Esophagus squamous epithelium (tissue), 5 donors: ENCODE results near the gene OR6V1. TPM values are rescaled to one million over a fixed set of nuclear protein-coding genes. Genes with fewer than 3 reads are reported as not detected.

Experiments
- DNase-seq: peaks from one replicate; lab custom pipeline; 2025; lab: John Stamatoyannopoulos, UW
- H3K27ac ChIP-seq, 4 donors: fragments of 200-600 bp; sonication (generic); one replicate each; pipeline ENCODE4 v1.5.1; 2016 to 2019; ENCODE audit warnings: mild to moderate bottlenecking in 1 of 4
- H3K27me3 ChIP-seq, 4 donors: fragments of 200-600 bp; sonication (generic); 1 replicate in 3 of 4; 2 replicates in 1 of 4; pipeline versions ENCODE4 v1.5.1 to v1.6.0; 2017 to 2021; ENCODE audit warnings: antibody characterized with exemption in 1 of 4
- H3K36me3 ChIP-seq, 3 donors: fragments of 200-600 bp; sonication (generic); one replicate each; pipeline ENCODE4 v1.5.1; 2016 to 2019
- H3K4me1 ChIP-seq, 3 donors: fragments of 200-600 bp; sonication (generic); one replicate each; pipeline ENCODE4 v1.5.1; 2017 to 2019
- H3K4me3 ChIP-seq, 4 donors: fragments of 200-600 bp; sonication (generic); 1 replicate in 3 of 4; 2 replicates in 1 of 4; pipeline ENCODE4 v1.5.1; 2016 to 2019; ENCODE audit warnings: mild to moderate bottlenecking in 2 of 4, moderate library complexity in 1 of 4
- H3K9me3 ChIP-seq, 3 donors: fragments of 200-600 bp; sonication (generic); one replicate each; pipeline ENCODE4 v1.5.1; 2016 to 2019
- POLR2A ChIP-seq, 4 donors: fragments of 450-650 bp; IDR thresholded peaks; one replicate each; pipeline ENCODE4 v1.6.1; 2017; ENCODE audit warnings: antibody characterized with exemption in 4 of 4, mild to moderate bottlenecking in 4 of 4, moderate library complexity in 3 of 4
- WGBS, 2 donors: methylation state at CpG; one replicate each; pipeline ENCODE4 v1.1.5; 2018; 5-methylcytosine and 5-hydroxymethylcytosine counted together
- intact Hi-C: fragments of 100-400 bp; cut with DNase I; formaldehyde crosslinking; loops from one replicate; pipeline ENCODE4 v1.15.0; 2022
- total RNA-seq, 4 donors: library from RNA; depleted of rRNA; stranded (reverse); fragments of >200 nt; gene quantifications; one replicate each; pipeline ENCODE4 v1.1.0, GENCODE V29; 2016
- TF ChIP-seq, protein P1 (sequence below), 6 experiments: fragments of 450-650 bp in 4 of 6; fragments of 200-600 bp in 2 of 6; sonication (generic) in 2 of 6; IDR thresholded peaks; one replicate each; pipeline ENCODE4 v1.5.1; 2016 to 2019; ENCODE audit warnings: antibody characterized with exemption in 6 of 6, mild to moderate bottlenecking in 4 of 6, moderate library complexity in 4 of 6
- donor health status: DM: yes; HTN: yes; CAD: no.

Gene OR6V1
- total RNA-seq, 4 donors from 2014 or later: not detected

GRCh38 chr7:143047326-143047725 is 4.8 kb upstream of the OR6V1 start:
- no peak overlapping the region for H3K27ac ChIP-seq
- WGBS, 2 donors: 58 to 63% methylated on average over 2 of the region's 2 CpGs

GRCh38 chr7:143048827-143049226 is 3.3 kb upstream of the OR6V1 start:
- intact Hi-C loops: no loop called here

More at GRCh38 chr7:143047326-143047725, 4.8 kb upstream of the OR6V1 start:
- TF ChIP-seq POLR2A (IDR thresholded peaks at IDR 0.05): no peak
- TF ChIP-seq, protein P1, sequence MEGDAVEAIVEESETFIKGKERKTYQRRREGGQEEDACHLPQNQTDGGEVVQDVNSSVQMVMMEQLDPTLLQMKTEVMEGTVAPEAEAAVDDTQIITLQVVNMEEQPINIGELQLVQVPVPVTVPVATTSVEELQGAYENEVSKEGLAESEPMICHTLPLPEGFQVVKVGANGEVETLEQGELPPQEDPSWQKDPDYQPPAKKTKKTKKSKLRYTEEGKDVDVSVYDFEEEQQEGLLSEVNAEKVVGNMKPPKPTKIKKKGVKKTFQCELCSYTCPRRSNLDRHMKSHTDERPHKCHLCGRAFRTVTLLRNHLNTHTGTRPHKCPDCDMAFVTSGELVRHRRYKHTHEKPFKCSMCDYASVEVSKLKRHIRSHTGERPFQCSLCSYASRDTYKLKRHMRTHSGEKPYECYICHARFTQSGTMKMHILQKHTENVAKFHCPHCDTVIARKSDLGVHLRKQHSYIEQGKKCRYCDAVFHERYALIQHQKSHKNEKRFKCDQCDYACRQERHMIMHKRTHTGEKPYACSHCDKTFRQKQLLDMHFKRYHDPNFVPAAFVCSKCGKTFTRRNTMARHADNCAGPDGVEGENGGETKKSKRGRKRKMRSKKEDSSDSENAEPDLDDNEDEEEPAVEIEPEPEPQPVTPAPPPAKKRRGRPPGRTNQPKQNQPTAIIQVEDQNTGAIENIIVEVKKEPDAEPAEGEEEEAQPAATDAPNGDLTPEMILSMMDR (IDR thresholded peaks at IDR 0.05): no peak
- Histone ChIP-seq H3K9me3 (no peaks in the 10 kb centered on the region), H3K4me1 (no peaks in the 10 kb centered on the region), H3K36me3 (no peaks in the 10 kb centered on the region), H3K27me3 (no peaks in the 10 kb centered on the region), H3K4me3 (no peak overlapping the region)
- DNase-seq: no peak
- intact Hi-C loops: no loop called here

GRCh38 chr7:143049362-143049761 is 2.8 kb upstream of the OR6V1 start:
- peak overlapping the region in 2 of 4 donors; percentile 44 to 51 for H3K27ac ChIP-seq
- H3K4me1 ChIP-seq: no peaks in the 10 kb centered on the region
- no peaks in the 10 kb centered on the region for H3K36me3 ChIP-seq
- WGBS, 2 donors: 34 to 42% methylated on average over 4 of the region's 4 CpGs
- no peak overlapping the region for H3K4me3 ChIP-seq
- intact Hi-C loops: no loop called here
- TF ChIP-seq POLR2A (IDR thresholded peaks at IDR 0.05): no peak
- TF ChIP-seq, protein P1 (IDR thresholded peaks at IDR 0.05): no peak
- H3K27me3 ChIP-seq: no peaks in the 10 kb centered on the region
- DNase-seq: no peak
- H3K9me3 ChIP-seq: no peaks in the 10 kb centered on the region

More at GRCh38 chr7:143048827-143049226, 3.3 kb upstream of the OR6V1 start:
- peak overlapping the region in 1 of 4 donors; percentile 44 for H3K27ac ChIP-seq
- TF ChIP-seq, protein P1 (IDR thresholded peaks at IDR 0.05): no peak
- no peak for TF ChIP-seq POLR2A (IDR thresholded peaks at IDR 0.05)
- DNase-seq: no peak
- no peaks in the 10 kb centered on the region for H3K9me3 ChIP-seq
- H3K4me1 ChIP-seq: no peaks in the 10 kb centered on the region
- no peaks in the 10 kb centered on the region for H3K27me3 ChIP-seq
- H3K36me3 ChIP-seq: no peaks in the 10 kb centered on the region
- no peak overlapping the region for H3K4me3 ChIP-seq

- no peaks in the 10 kb centered on the region for H3K36me3 ChIP-seq
- H3K4me3 ChIP-seq: no peak overlapping the region
- no peaks in the 10 kb centered on the region for H3K4me1 ChIP-seq
- WGBS, 2 donors: 45 to 51% methylated on average over 9 of the region's 9 CpGs
- H3K9me3 ChIP-seq: no peaks in the 10 kb centered on the region
- TF ChIP-seq POLR2A (IDR thresholded peaks at IDR 0.05): no peak
- TF ChIP-seq, protein P1 (IDR thresholded peaks at IDR 0.05): no peak
- H3K27me3 ChIP-seq: no peaks in the 10 kb centered on the region
- H3K27ac ChIP-seq: no peak overlapping the region
- intact Hi-C loops: no loop called here
- no peak for DNase-seq
These were observed 1.2 kb upstream of the OR6V1 start for GRCh38 chr7:143050931-143051330.

DNA sequence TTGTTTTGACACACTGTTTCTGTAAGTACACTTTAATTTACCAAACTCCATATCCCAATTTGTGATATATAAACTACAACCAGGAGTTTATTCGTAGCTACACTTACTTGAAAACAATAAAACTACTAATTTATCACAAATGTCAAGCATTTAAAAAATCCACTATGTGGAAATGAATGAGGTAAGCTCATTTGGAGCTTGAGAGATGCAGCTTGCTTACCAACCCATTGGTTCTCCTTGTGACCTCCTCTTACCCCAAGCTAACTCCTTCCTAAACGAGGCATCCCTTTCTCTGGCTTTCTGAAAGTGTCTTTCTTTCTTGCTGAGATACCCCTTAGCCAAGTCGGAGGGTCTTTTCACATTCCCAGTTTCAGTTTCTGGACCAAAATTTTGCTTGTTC is 2.5 kb downstream of the OR6V1 start:
- no peak for TF ChIP-seq POLR2A (IDR thresholded peaks at IDR 0.05)
- TF ChIP-seq, protein P1 (IDR thresholded peaks at IDR 0.05): no peak
- WGBS, 2 donors: 35 to 42% methylated on average over 3 of the region's 3 CpGs
- H3K4me3 ChIP-seq: no peak overlapping the region
- intact Hi-C loops: no loop called here
- H3K9me3 ChIP-seq: no peaks in the 10 kb centered on the region
- no peak overlapping the region for H3K27ac ChIP-seq
- no peaks in the 10 kb centered on the region for H3K27me3 ChIP-seq
- DNase-seq: no peak
- H3K36me3 ChIP-seq: no peaks in the 10 kb centered on the region
- H3K4me1 ChIP-seq: no peaks in the 10 kb centered on the region
